ENCODE data around the gene MAP3K4.

Gene MAP3K4

GRCh38 chr6:161082215-161082614 lies 90.6 kb downstream of the MAP3K4 start:
- no peak overlapping the region for H3K27ac ChIP-seq (ENCODE audit: low read length)
- no peaks in the 10 kb centered on the region for H3K4me1 ChIP-seq (ENCODE audit: control insufficient read depth, insufficient read depth, low read length)
- no peak overlapping the region for H3K4me3 ChIP-seq (ENCODE audit: low read length)
- DNase-seq (ENCODE audit: low read depth, low spot score), result no peak
- no peaks in the 10 kb centered on the region for H3K27me3 ChIP-seq (ENCODE audit: control insufficient read depth, insufficient read depth, low read length)
- no CpG with 5 or more reads among the region's 2 CpGs for WGBS (ENCODE audit: insufficient coverage, insufficient read length)
- no peaks in the 10 kb centered on the region for H3K9me3 ChIP-seq (ENCODE audit: control insufficient read depth, insufficient read depth, low read length)
- peaks cover 8% of the 10 kb centered on the region; the same call in 1 of the 2 replicates for H3K36me3 ChIP-seq (ENCODE audit: control insufficient read depth, insufficient read depth, low read length)

GRCh38 chr6:161085246-161085645 lies 93.7 kb downstream of the MAP3K4 start:
- DNase-seq (ENCODE audit: low read depth, low spot score), result no peak
- H3K9me3 ChIP-seq (ENCODE audit: control insufficient read depth, insufficient read depth, low read length), result no peaks in the 10 kb centered on the region
- H3K36me3 ChIP-seq (ENCODE audit: control insufficient read depth, insufficient read depth, low read length), result peaks cover 16% of the 10 kb centered on the region; the same call in 1 of the 2 replicates
- H3K27ac ChIP-seq (ENCODE audit: low read length), result no peak overlapping the region
- no peaks in the 10 kb centered on the region for H3K4me1 ChIP-seq (ENCODE audit: control insufficient read depth, insufficient read depth, low read length)
- no CpG with 5 or more reads among the region's 5 CpGs for WGBS (ENCODE audit: insufficient coverage, insufficient read length)
- no peaks in the 10 kb centered on the region for H3K27me3 ChIP-seq (ENCODE audit: control insufficient read depth, insufficient read depth, low read length)
- no peak overlapping the region for H3K4me3 ChIP-seq (ENCODE audit: low read length)

DNA sequence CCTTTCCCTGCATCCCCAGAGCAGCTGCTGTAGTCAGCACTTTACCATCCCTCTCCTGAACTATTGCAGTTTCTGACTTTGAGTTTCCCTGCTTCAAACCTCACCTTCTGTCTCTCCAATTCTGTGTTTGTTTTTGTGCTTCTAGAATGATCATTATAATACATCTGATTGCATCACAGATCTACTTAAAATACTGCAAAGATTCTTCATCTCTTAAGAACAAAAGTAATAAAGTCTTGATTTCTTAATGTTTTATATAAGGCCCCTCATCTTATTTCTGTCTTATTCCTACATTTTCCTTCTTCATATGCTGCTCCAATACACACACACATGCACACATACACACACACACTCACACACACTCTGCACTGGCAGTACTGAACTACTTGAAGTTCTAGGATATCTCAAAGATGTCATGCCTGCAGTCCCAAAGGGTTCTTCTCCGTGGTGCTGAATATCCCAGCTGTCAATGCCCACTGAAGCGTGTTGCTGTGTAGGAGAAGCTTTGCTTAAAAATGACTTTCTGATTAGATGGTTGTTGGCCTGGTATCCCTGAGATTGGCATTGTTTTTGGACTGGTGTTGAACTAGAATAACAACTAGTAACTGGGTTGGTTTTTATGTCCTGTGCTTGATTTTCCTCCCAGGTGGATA lies 97.2 kb downstream of the MAP3K4 start:
- Histone ChIP-seq H3K4me1 (ENCODE audit: control insufficient read depth, insufficient read depth, low read length) (no peaks in the 10 kb centered on the region), H3K36me3 (ENCODE audit: control insufficient read depth, insufficient read depth, low read length) (peaks cover 11% of the 10 kb centered on the region; the same call in 1 of the 2 replicates), H3K27ac (ENCODE audit: low read length) (no peak overlapping the region), H3K9me3 (ENCODE audit: control insufficient read depth, insufficient read depth, low read length) (no peaks in the 10 kb centered on the region), H3K27me3 (ENCODE audit: control insufficient read depth, insufficient read depth, low read length) (no peaks in the 10 kb centered on the region), H3K4me3 (ENCODE audit: low read length) (no peak overlapping the region)
- no peak for DNase-seq (ENCODE audit: low read depth, low spot score)
- no CpG with 5 or more reads among the region's 2 CpGs for WGBS (ENCODE audit: insufficient coverage, insufficient read length)

- H3K27me3 ChIP-seq (ENCODE audit: control insufficient read depth, insufficient read depth, low read length), result no peaks in the 10 kb centered on the region
- no peak overlapping the region for H3K27ac ChIP-seq (ENCODE audit: low read length)
- no peaks in the 10 kb centered on the region for H3K4me1 ChIP-seq (ENCODE audit: control insufficient read depth, insufficient read depth, low read length)
- peaks cover 11% of the 10 kb centered on the region; the same call in 1 of the 2 replicates for H3K36me3 ChIP-seq (ENCODE audit: control insufficient read depth, insufficient read depth, low read length)
- H3K9me3 ChIP-seq (ENCODE audit: control insufficient read depth, insufficient read depth, low read length), result no peaks in the 10 kb centered on the region
- no peak overlapping the region for H3K4me3 ChIP-seq (ENCODE audit: low read length)
- no CpG with 5 or more reads among the region's 4 CpGs for WGBS (ENCODE audit: insufficient coverage, insufficient read length)
- DNase-seq (ENCODE audit: low read depth, low spot score), result no peak
These were observed 99.6 kb downstream of the MAP3K4 start for GRCh38 chr6:161091151-161091550.

- Histone ChIP-seq H3K27me3 (ENCODE audit: control insufficient read depth, insufficient read depth, low read length) (no peaks in the 10 kb centered on the region), H3K27ac (ENCODE audit: low read length) (no peak overlapping the region), H3K4me1 (ENCODE audit: control insufficient read depth, insufficient read depth, low read length) (no peaks in the 10 kb centered on the region), H3K9me3 (ENCODE audit: control insufficient read depth, insufficient read depth, low read length) (no peaks in the 10 kb centered on the region), H3K4me3 (ENCODE audit: low read length) (no peak overlapping the region), H3K36me3 (ENCODE audit: control insufficient read depth, insufficient read depth, low read length) (peaks cover 8% of the 10 kb centered on the region; the same call in 1 of the 2 replicates)
- WGBS (ENCODE audit: insufficient coverage, insufficient read length), result no CpG with 5 or more reads among the region's 6 CpGs
- no peak for DNase-seq (ENCODE audit: low read depth, low spot score)
These were observed 100.6 kb downstream of the MAP3K4 start for GRCh38 chr6:161091972-161092701.

DNA sequence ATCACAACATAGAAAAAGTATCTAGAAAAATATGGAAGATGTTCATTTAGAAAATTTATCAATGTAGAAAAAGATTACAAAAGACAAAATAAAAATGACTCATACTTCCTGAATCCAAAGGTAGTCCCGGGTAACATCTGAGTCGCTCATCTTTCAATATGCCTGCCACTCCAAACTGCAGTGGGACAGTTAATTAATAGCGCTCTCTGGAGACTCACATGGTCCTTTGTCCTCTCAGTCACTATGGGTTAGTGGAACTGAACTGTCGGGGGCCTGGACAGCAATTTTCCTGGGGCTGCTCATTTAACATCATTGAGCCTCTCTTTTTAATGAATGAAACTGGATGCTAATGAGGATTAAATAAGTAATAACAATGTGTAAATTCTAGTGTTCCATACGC lies 103.4 kb downstream of the MAP3K4 start:
- DNase-seq (ENCODE audit: low read depth, low spot score), result no peak
- Histone ChIP-seq H3K27me3 (ENCODE audit: control insufficient read depth, insufficient read depth, low read length) (no peaks in the 10 kb centered on the region), H3K4me1 (ENCODE audit: control insufficient read depth, insufficient read depth, low read length) (no peaks in the 10 kb centered on the region), H3K9me3 (ENCODE audit: control insufficient read depth, insufficient read depth, low read length) (no peaks in the 10 kb centered on the region), H3K4me3 (ENCODE audit: low read length) (no peak overlapping the region), H3K27ac (ENCODE audit: low read length) (no peak overlapping the region), H3K36me3 (ENCODE audit: control insufficient read depth, insufficient read depth, low read length) (no peaks in the 10 kb centered on the region; the same call in 1 of the 2 replicates)
- no CpG with 5 or more reads among the region's 5 CpGs for WGBS (ENCODE audit: insufficient coverage, insufficient read length)

DNA sequence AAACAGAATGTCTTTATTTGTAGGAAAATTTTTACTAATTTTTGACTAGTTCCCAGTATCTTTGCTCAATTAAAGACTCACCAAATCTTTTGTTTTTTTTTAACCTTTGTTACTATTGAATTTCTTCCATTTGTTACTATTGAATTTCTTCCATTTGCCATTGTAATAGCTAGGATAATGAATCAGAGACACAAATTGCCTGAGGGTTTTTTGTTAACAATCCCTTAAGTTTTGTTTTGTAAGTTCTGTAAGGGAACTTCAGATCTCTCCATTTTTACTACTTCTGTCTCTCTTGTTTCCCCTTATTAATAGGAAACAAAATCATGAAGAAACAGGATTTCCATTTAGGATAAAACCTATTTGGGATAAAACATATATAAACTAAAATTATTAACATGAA lies 104.3 kb downstream of the MAP3K4 start:
- Histone ChIP-seq H3K9me3 (ENCODE audit: control insufficient read depth, insufficient read depth, low read length) (no peaks in the 10 kb centered on the region), H3K27ac (ENCODE audit: low read length) (no peak overlapping the region), H3K27me3 (ENCODE audit: control insufficient read depth, insufficient read depth, low read length) (no peaks in the 10 kb centered on the region), H3K4me3 (ENCODE audit: low read length) (no peak overlapping the region), H3K4me1 (ENCODE audit: control insufficient read depth, insufficient read depth, low read length) (no peaks in the 10 kb centered on the region), H3K36me3 (ENCODE audit: control insufficient read depth, insufficient read depth, low read length) (no peaks in the 10 kb centered on the region; the same call in 1 of the 2 replicates)
- no peak for DNase-seq (ENCODE audit: low read depth, low spot score)

DNA sequence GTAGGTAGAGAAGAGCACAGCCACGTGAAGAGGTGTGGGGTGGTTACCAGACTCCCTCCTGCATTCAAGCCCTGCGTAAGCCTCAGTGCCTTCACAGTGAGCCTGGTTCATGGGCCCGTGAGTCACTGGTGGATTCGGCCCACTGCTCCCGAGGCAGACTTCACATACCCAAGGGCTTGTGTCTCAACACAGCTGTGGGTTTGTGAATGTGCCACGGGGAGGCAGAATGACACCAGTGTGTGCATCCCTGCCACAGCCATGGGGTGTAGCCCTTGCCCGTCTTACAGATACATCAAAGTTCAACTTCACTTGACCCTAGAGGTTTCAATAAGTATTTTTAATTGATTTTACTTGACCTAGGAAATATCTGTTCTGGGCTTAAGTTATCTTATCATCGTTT lies 108.5 kb downstream of the MAP3K4 start:
- H3K27me3 ChIP-seq (ENCODE audit: control insufficient read depth, insufficient read depth, low read length), result no peaks in the 10 kb centered on the region
- H3K4me1 ChIP-seq (ENCODE audit: control insufficient read depth, insufficient read depth, low read length), result no peaks in the 10 kb centered on the region
- peaks cover 4% of the 10 kb centered on the region; the same call in 1 of the 2 replicates for H3K36me3 ChIP-seq (ENCODE audit: control insufficient read depth, insufficient read depth, low read length)
- H3K4me3 ChIP-seq (ENCODE audit: low read length), result no peak overlapping the region
- no CpG with 5 or more reads among the region's 8 CpGs for WGBS (ENCODE audit: insufficient coverage, insufficient read length)
- no peaks in the 10 kb centered on the region for H3K9me3 ChIP-seq (ENCODE audit: control insufficient read depth, insufficient read depth, low read length)
- H3K27ac ChIP-seq (ENCODE audit: low read length), result no peak overlapping the region
- no peak for DNase-seq (ENCODE audit: low read depth, low spot score)

GRCh38 chr6:161101517-161101916 lies 109.9 kb downstream of the MAP3K4 start:
- no peak for DNase-seq (ENCODE audit: low read depth, low spot score)
- Histone ChIP-seq H3K9me3 (ENCODE audit: control insufficient read depth, insufficient read depth, low read length) (no peaks in the 10 kb centered on the region), H3K27me3 (ENCODE audit: control insufficient read depth, insufficient read depth, low read length) (no peaks in the 10 kb centered on the region), H3K27ac (ENCODE audit: low read length) (no peak overlapping the region), H3K36me3 (ENCODE audit: control insufficient read depth, insufficient read depth, low read length) (peaks cover 4% of the 10 kb centered on the region; the same call in 1 of the 2 replicates), H3K4me1 (ENCODE audit: control insufficient read depth, insufficient read depth, low read length) (no peaks in the 10 kb centered on the region), H3K4me3 (ENCODE audit: low read length) (no peak overlapping the region)
- WGBS (ENCODE audit: insufficient coverage, insufficient read length), result no CpG with 5 or more reads among the region's 7 CpGs

- Histone ChIP-seq H3K27me3 (ENCODE audit: control insufficient read depth, insufficient read depth, low read length) (no peaks in the 10 kb centered on the region), H3K9me3 (ENCODE audit: control insufficient read depth, insufficient read depth, low read length) (no peaks in the 10 kb centered on the region), H3K4me3 (ENCODE audit: low read length) (no peak overlapping the region), H3K4me1 (ENCODE audit: control insufficient read depth, insufficient read depth, low read length) (no peaks in the 10 kb centered on the region), H3K36me3 (ENCODE audit: control insufficient read depth, insufficient read depth, low read length) (peaks cover 16% of the 10 kb centered on the region), H3K27ac (ENCODE audit: low read length) (no peak overlapping the region)
- WGBS (ENCODE audit: insufficient coverage, insufficient read length), result no CpG with 5 or more reads among the region's 4 CpGs
- no peak for DNase-seq (ENCODE audit: low read depth, low spot score)
These were observed 111.9 kb downstream of the MAP3K4 start for GRCh38 chr6:161103475-161103874.

GRCh38 chr6:161104966-161105365 lies 113.4 kb downstream of the MAP3K4 start:
- H3K4me1 ChIP-seq (ENCODE audit: control insufficient read depth, insufficient read depth, low read length), result no peaks in the 10 kb centered on the region
- no peaks in the 10 kb centered on the region for H3K27me3 ChIP-seq (ENCODE audit: control insufficient read depth, insufficient read depth, low read length)
- no peaks in the 10 kb centered on the region for H3K9me3 ChIP-seq (ENCODE audit: control insufficient read depth, insufficient read depth, low read length)
- no peak overlapping the region for H3K4me3 ChIP-seq (ENCODE audit: low read length)
- DNase-seq (ENCODE audit: low read depth, low spot score), result no peak
- peaks cover 21% of the 10 kb centered on the region for H3K36me3 ChIP-seq (ENCODE audit: control insufficient read depth, insufficient read depth, low read length)
- H3K27ac ChIP-seq (ENCODE audit: low read length), result no peak overlapping the region
